Activated CD4-positive, alpha-beta T cell treated with anti-CD3 and anti-CD28 coated beads, Interleukin-2, amount 50 U/mL, for 16 hours (primary cell): ENCODE results near the gene RAB11A.
A peak's percentile ranks its signal among the peaks of the same experiment; 100 is the strongest.

Experiments
- DNase-seq: peaks from one replicate; pipeline ENCODE4 v3.0.0-alpha.2; 2020

RAB11A gene

GRCh38 chr15:65887565-65887964, 18.3 kb downstream of the RAB11A start:
- DNase-seq: peak; percentile 79

- DNase-seq: peak; percentile 59
These were observed 19.7 kb downstream of the RAB11A start for GRCh38 chr15:65888981-65889380.

- DNase-seq: no peak
These were observed 23.8 kb downstream of the RAB11A start for GRCh38 chr15:65893060-65893459.

GRCh38 chr15:65896236-65896635, 26.9 kb downstream of the RAB11A start:
- DNase-seq: no peak

GRCh38 chr15:65900488-65900887, 31.2 kb downstream of the RAB11A start:
- no peak for DNase-seq

GRCh38 chr15:65901336-65901735, 32.0 kb downstream of the RAB11A start:
- no peak for DNase-seq

- no peak for DNase-seq
These were observed 32.5 kb downstream of the RAB11A start for GRCh38 chr15:65901836-65902235.

GRCh38 chr15:65902373-65902772, 33.1 kb downstream of the RAB11A start:
- peak; percentile 35 for DNase-seq

GRCh38 chr15:65903296-65904073, 34.2 kb downstream of the RAB11A start:
- DNase-seq: no peak

GRCh38 chr15:65904301-65904700, 35.0 kb downstream of the RAB11A start:
- no peak for DNase-seq

- no peak for DNase-seq
These were observed 37.1 kb downstream of the RAB11A start for GRCh38 chr15:65906396-65906795.

GRCh38 chr15:65907661-65908060, 38.4 kb downstream of the RAB11A start:
- DNase-seq: no peak

GRCh38 chr15:65908876-65909275, 39.6 kb downstream of the RAB11A start:
- no peak for DNase-seq

- DNase-seq: no peak
These were observed 40.5 kb downstream of the RAB11A start for GRCh38 chr15:65909831-65910230.

GRCh38 chr15:65910341-65910740, 41.0 kb downstream of the RAB11A start:
- DNase-seq: no peak

GRCh38 chr15:65912235-65912634, 42.9 kb downstream of the RAB11A start:
- DNase-seq: no peak

- no peak for DNase-seq
These were observed 44.4 kb downstream of the RAB11A start for GRCh38 chr15:65913631-65914199.

- DNase-seq: no peak
These were observed 45.1 kb downstream of the RAB11A start for GRCh38 chr15:65914386-65914785.

- DNase-seq: no peak
These were observed 46.0 kb downstream of the RAB11A start for GRCh38 chr15:65914981-65915925.

GRCh38 chr15:65916041-65916663, 46.9 kb downstream of the RAB11A start:
- DNase-seq: no peak

- peak; percentile 67 for DNase-seq
These were observed 47.5 kb downstream of the RAB11A start for GRCh38 chr15:65916664-65917406.

GRCh38 chr15:65917407-65917756, 48.1 kb downstream of the RAB11A start:
- DNase-seq: no peak
